ENCODE data around the gene PLXNA4. TPM values are rescaled to one million over a fixed set of nuclear protein-coding genes. Genes with fewer than 3 reads are reported as not detected.

Gene PLXNA4
- polyA plus RNA-seq, 1 donor (not counting 4 experiments of a cell fraction or from before 2014, with no cell fraction given) = 0.01 TPM

DNA sequence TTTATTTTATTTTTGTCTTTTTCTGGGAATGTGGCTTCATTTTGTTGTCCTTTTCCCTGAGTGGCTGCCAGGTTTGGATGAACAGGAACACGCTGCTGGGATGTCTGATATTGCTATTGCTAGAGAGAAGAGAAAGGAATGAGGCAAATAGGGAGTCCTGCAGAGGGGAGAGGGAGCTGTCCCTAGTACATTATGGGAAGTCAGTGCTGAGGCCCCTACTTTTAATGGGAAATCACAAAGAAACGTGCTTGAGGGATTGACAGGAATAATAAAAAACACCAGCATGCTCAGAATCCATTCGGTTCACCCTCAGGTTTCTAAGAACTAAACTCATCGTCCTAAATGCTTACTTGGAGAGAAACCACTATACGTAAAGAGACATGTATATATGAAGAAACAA, 306.6 kb downstream of the PLXNA4 start:
- dilution Hi-C loops (cut with MboI; ENCODE audit: extremely low pct_ligation_motif_present, low sequenced_read_pairs) = no loop called here
- Histone ChIP-seq H3K9me3 (ENCODE audit: control insufficient read depth, low read depth, low read length) (no peaks in the 10 kb centered on the region), H4K20me1 (ENCODE audit: control insufficient read depth, extremely low read depth, insufficient read depth, low read length) (no peaks in the 10 kb centered on the region), H3K9me1 (ENCODE audit: control insufficient read depth, extremely low read depth, insufficient read depth, low read length) (no peaks in the 10 kb centered on the region), H3K79me2 (ENCODE audit: control insufficient read depth, insufficient read depth, low read length) (no peaks in the 10 kb centered on the region), H3K4me3 (ENCODE audit: control insufficient read depth in 2 of 3, extremely low read depth in 1 of 3, insufficient read depth in 2 of 3, low read depth in 1 of 3, low read length in 3 of 3) (no peak overlapping the region), H3K36me3 (ENCODE audit: control insufficient read depth in 2 of 2, extremely low read depth in 1 of 2, insufficient read depth in 2 of 2, low read length in 2 of 2) (no peaks in the 10 kb centered on the region), H2AFZ (ENCODE audit: control insufficient read depth, low read length) (no peak overlapping the region), H3K27ac (ENCODE audit: control insufficient read depth, insufficient read depth, low read length) (no peak overlapping the region), H3K4me1 (ENCODE audit: control insufficient read depth, extremely low read depth, insufficient read depth, low read length) (no peaks in the 10 kb centered on the region), H3K9ac (ENCODE audit: control insufficient read depth, extremely low read depth, insufficient read depth, low read length) (no peak overlapping the region), H3K4me2 (ENCODE audit: control insufficient read depth, extremely low read depth, insufficient read depth, low read depth, low read length) (no peak overlapping the region), H3K27me3 (ENCODE audit: control insufficient read depth, extremely low read depth, insufficient read depth, low read length) (no peaks in the 10 kb centered on the region)
- DNase-seq (ENCODE audit: low read depth, low spot score) = no peak
- no peak for TF ChIP-seq EZH2 (IDR thresholded peaks at IDR 0.05; ENCODE audit: low read length)
- TF ChIP-seq, protein P1, sequence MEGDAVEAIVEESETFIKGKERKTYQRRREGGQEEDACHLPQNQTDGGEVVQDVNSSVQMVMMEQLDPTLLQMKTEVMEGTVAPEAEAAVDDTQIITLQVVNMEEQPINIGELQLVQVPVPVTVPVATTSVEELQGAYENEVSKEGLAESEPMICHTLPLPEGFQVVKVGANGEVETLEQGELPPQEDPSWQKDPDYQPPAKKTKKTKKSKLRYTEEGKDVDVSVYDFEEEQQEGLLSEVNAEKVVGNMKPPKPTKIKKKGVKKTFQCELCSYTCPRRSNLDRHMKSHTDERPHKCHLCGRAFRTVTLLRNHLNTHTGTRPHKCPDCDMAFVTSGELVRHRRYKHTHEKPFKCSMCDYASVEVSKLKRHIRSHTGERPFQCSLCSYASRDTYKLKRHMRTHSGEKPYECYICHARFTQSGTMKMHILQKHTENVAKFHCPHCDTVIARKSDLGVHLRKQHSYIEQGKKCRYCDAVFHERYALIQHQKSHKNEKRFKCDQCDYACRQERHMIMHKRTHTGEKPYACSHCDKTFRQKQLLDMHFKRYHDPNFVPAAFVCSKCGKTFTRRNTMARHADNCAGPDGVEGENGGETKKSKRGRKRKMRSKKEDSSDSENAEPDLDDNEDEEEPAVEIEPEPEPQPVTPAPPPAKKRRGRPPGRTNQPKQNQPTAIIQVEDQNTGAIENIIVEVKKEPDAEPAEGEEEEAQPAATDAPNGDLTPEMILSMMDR (optimal IDR thresholded peaks at IDR 0.05 in 1 of 3, IDR thresholded peaks at IDR 0.05 in 1 of 3, conservative IDR thresholded peaks at IDR 0.05 in 1 of 3; ENCODE audit: extremely low read depth in 1 of 3, insufficient read depth in 2 of 3, low read length in 3 of 3) = no peak
- FAIRE-seq = no peak

DNA sequence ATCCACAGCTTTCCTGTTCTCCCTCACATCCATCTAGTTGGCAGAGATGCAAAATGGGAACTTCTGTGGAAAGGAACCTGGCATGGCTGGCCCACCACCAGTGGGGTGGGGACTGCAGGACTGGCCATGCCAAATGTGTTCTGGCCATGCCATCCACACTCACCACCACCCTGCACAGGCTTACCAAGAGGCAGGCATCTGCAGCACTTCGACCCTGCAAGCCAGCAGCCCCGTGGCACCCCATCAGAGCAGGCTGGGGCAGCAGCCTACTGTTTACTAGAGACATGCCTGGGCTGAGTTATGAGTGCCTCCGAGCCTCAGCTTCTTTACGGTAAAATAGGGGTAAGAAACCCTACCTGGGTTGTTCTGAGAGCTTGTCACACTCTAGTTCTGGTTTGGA, 313.1 kb downstream of the PLXNA4 start:
- dilution Hi-C loops (cut with MboI; ENCODE audit: extremely low pct_ligation_motif_present, low sequenced_read_pairs) = no loop called here
- Histone ChIP-seq H3K9ac (ENCODE audit: control insufficient read depth, extremely low read depth, insufficient read depth, low read length) (no peak overlapping the region), H3K4me2 (ENCODE audit: control insufficient read depth, extremely low read depth, insufficient read depth, low read depth, low read length) (no peak overlapping the region), H3K36me3 (ENCODE audit: control insufficient read depth in 2 of 2, extremely low read depth in 1 of 2, insufficient read depth in 2 of 2, low read length in 2 of 2) (no peaks in the 10 kb centered on the region), H3K9me1 (ENCODE audit: control insufficient read depth, extremely low read depth, insufficient read depth, low read length) (no peaks in the 10 kb centered on the region), H3K27ac (ENCODE audit: control insufficient read depth, insufficient read depth, low read length) (no peak overlapping the region), H3K9me3 (ENCODE audit: control insufficient read depth, low read depth, low read length) (no peaks in the 10 kb centered on the region), H3K4me1 (ENCODE audit: control insufficient read depth, extremely low read depth, insufficient read depth, low read length) (no peaks in the 10 kb centered on the region), H3K79me2 (ENCODE audit: control insufficient read depth, insufficient read depth, low read length) (no peaks in the 10 kb centered on the region), H2AFZ (ENCODE audit: control insufficient read depth, low read length) (no peak overlapping the region), H4K20me1 (ENCODE audit: control insufficient read depth, extremely low read depth, insufficient read depth, low read length) (no peaks in the 10 kb centered on the region), H3K4me3 (ENCODE audit: control insufficient read depth in 2 of 3, extremely low read depth in 1 of 3, insufficient read depth in 2 of 3, low read depth in 1 of 3, low read length in 3 of 3) (no peak overlapping the region), H3K27me3 (ENCODE audit: control insufficient read depth, extremely low read depth, insufficient read depth, low read length) (peaks cover 25% of the 10 kb centered on the region)
- DNase-seq (ENCODE audit: low read depth, low spot score) (no peak), FAIRE-seq (no peak)
- TF ChIP-seq EZH2 (IDR thresholded peaks at IDR 0.05; ENCODE audit: low read length) = no peak
- TF ChIP-seq, protein P1 (optimal IDR thresholded peaks at IDR 0.05 in 1 of 3, IDR thresholded peaks at IDR 0.05 in 1 of 3, conservative IDR thresholded peaks at IDR 0.05 in 1 of 3; ENCODE audit: extremely low read depth in 1 of 3, insufficient read depth in 2 of 3, low read length in 3 of 3) = no peak

Measured in keratinocyte (primary cell).